Caco-2 (cell line): ENCODE measurements around the gene BTNL3. TPM values are rescaled to one million over a fixed set of nuclear protein-coding genes. Genes with fewer than 3 reads are reported as not detected.

Experiments
- BruUV-seq: library from RNA; stranded (reverse); fragments of 400-500 nt; replicated peaks from 2 replicates; lab custom pipeline; 2021; lab: Mats Ljungman, UMichigan
- CTCF ChIA-PET: fragments of 300-600 bp; sonication (Branson Sonifier 250); formaldehyde crosslinking; loops from one replicate; lab custom pipeline; 2022; ENCODE audit warnings: antibody characterized with exemption; lab: Charles Lee
- POLR2A ChIA-PET: fragments of 300-600 bp; sonication (Branson Sonifier 250); formaldehyde crosslinking; loops from one replicate; lab custom pipeline; 2022; ENCODE audit warnings: antibody characterized with exemption; lab: Charles Lee
- DNase-seq, 2 experiments: peaks; one replicate each; pipeline versions ENCODE4 v3.0.0 to v3.0.0-alpha.2; 2020 to 2022
- H3K27me3 ChIP-seq: replicated peaks from 2 replicates; pipeline ENCODE4 v1.6.0; 2011; ENCODE audit warnings: low read length; ENCODE audit not compliant: control insufficient read depth, insufficient read depth
- H3K36me3 ChIP-seq: 2 replicates; pipeline ENCODE4 v1.5.1; 2011; ENCODE audit warnings: low read length; ENCODE audit not compliant: control insufficient read depth, insufficient read depth
- H3K4me1 ChIP-seq: fragments of 250-450 bp; sonication (Bioruptor Pico); 2 replicates; pipeline ENCODE4 v1.5.1; 2020; ENCODE audit warnings: mild to moderate bottlenecking
- H3K4me3 ChIP-seq: 2 replicates; pipeline ENCODE4 v1.5.1; 2011; ENCODE audit warnings: low read depth, mild to moderate bottlenecking, control low read depth, low read length
- H3K9me3 ChIP-seq: fragments of 250-450 bp; sonication (Bioruptor Pico); 2 replicates; pipeline ENCODE4 v1.5.1; 2020; ENCODE audit warnings: mild to moderate bottlenecking, moderate library complexity
- H3K27ac Mint-ChIP-seq: one replicate; pipeline ENCODE4 v1.8.0; 2022; ENCODE audit warnings: mixed read lengths; ENCODE audit not compliant: unreplicated experiment
- H3K27me3 Mint-ChIP-seq: one replicate; pipeline ENCODE4 v1.8.0; 2022; ENCODE audit warnings: mixed read lengths; ENCODE audit not compliant: insufficient read depth, unreplicated experiment
- H3K36me3 Mint-ChIP-seq: one replicate; pipeline ENCODE4 v1.8.0; 2022; ENCODE audit warnings: mild to moderate bottlenecking, mixed read lengths; ENCODE audit not compliant: insufficient read depth, unreplicated experiment
- H3K4me1 Mint-ChIP-seq: one replicate; pipeline ENCODE4 v1.8.0; 2022; ENCODE audit warnings: low read depth, mixed read lengths; ENCODE audit not compliant: unreplicated experiment
- H3K4me3 Mint-ChIP-seq: one replicate; pipeline ENCODE4 v1.8.0; 2022; ENCODE audit warnings: mild to moderate bottlenecking, moderate library complexity, mixed read lengths; ENCODE audit not compliant: unreplicated experiment
- H3K9me3 Mint-ChIP-seq: one replicate; pipeline ENCODE4 v1.8.0; 2022; ENCODE audit warnings: mixed read lengths; ENCODE audit not compliant: unreplicated experiment
- CTCF ChIP-seq, 2 experiments: fragments of 200-600 bp in 1 of 2; IDR thresholded peaks; 1 replicate in 1 of 2; 2 replicates in 1 of 2; pipeline versions ENCODE4 v1.5.1 to v1.8.0; 2011 to 2022; ENCODE audit warnings: antibody characterized with exemption in 1 of 2, control low read depth in 1 of 2, inconsistent platforms in 1 of 2, low read depth in 1 of 2, low read length in 1 of 2, mild to moderate bottlenecking in 1 of 2, moderate library complexity in 1 of 2; ENCODE audit not compliant: insufficient read depth in 1 of 2, severe bottlenecking in 1 of 2, unreplicated experiment in 1 of 2
- intact Hi-C: fragments of 100-400 bp; cut with micrococcal nuclease; formaldehyde crosslinking; loops from one replicate; pipeline ENCODE4 v1.10.0; 2022; ENCODE audit not compliant: unreplicated experiment
- total RNA-seq: library from RNA; stranded (reverse); gene quantifications from 2 replicates; pipeline ENCODE4 v1.2.3, GENCODE V29; 2022

Gene BTNL3
- total RNA-seq, 1 experiment from 2014 or later, result not detected

- TF ChIP-seq CTCF (IDR thresholded peaks at IDR 0.05; ENCODE audit: insufficient read depth in 1 of 2, low read depth in 1 of 2, low read length in 1 of 2, severe bottlenecking in 1 of 2, unreplicated experiment in 1 of 2), result peak; percentile 24 to 34
- Mint-ChIP-seq H3K27ac (no peak overlapping the region), H3K36me3 (no peaks in the 10 kb centered on the region), H3K4me3 (no peak overlapping the region), H3K4me1 (no peaks in the 10 kb centered on the region), H3K9me3 (no peaks in the 10 kb centered on the region), H3K27me3 (peaks cover 5% of the 10 kb centered on the region)
- POLR2A ChIA-PET, result no interaction called here
- no peaks in the 10 kb centered on the region for H3K9me3 ChIP-seq
- DNase-seq, result peak in 1 of 2 experiments; percentile 44
- no peaks in the 10 kb centered on the region for H3K36me3 ChIP-seq
- no TSS peak for BruUV-seq
- CTCF ChIA-PET, result interaction anchor here (1.1 kb wide), 1 partner anchor 141 kb away, joined by 7 read pairs; no protein-coding TSS in a partner anchor
- intact Hi-C loops, result loop anchor here (5.0 kb wide), 1 partner anchor 256 kb away; no protein-coding TSS in a partner anchor
- no peak overlapping the region for H3K4me3 ChIP-seq
- no peaks in the 10 kb centered on the region for H3K4me1 ChIP-seq
- no peaks in the 10 kb centered on the region for H3K27me3 ChIP-seq
Measured at GRCh38 chr5:181043285-181044092, 54.8 kb downstream of the BTNL3 start.

GRCh38 chr5:181044093-181044599 is 55.5 kb downstream of the BTNL3 start:
- intact Hi-C loops, result loop anchor here (5.0 kb wide), 1 partner anchor 257 kb away; no protein-coding TSS in a partner anchor
- Mint-ChIP-seq H3K4me1 (no peaks in the 10 kb centered on the region), H3K27me3 (peaks cover 6% of the 10 kb centered on the region), H3K9me3 (no peaks in the 10 kb centered on the region), H3K36me3 (no peaks in the 10 kb centered on the region), H3K4me3 (no peak overlapping the region), H3K27ac (no peak overlapping the region)
- POLR2A ChIA-PET, result no interaction called here
- Histone ChIP-seq H3K4me3 (no peak overlapping the region), H3K9me3 (no peaks in the 10 kb centered on the region), H3K4me1 (no peaks in the 10 kb centered on the region), H3K27me3 (no peaks in the 10 kb centered on the region), H3K36me3 (no peaks in the 10 kb centered on the region)
- no TSS peak for BruUV-seq
- no peak for TF ChIP-seq CTCF (IDR thresholded peaks at IDR 0.05; ENCODE audit: insufficient read depth in 1 of 2, low read depth in 1 of 2, low read length in 1 of 2, severe bottlenecking in 1 of 2, unreplicated experiment in 1 of 2)
- no peak for DNase-seq
- CTCF ChIA-PET, result interaction anchor here (1.1 kb wide), 1 partner anchor 141 kb away, joined by 7 read pairs; no protein-coding TSS in a partner anchor

DNA sequence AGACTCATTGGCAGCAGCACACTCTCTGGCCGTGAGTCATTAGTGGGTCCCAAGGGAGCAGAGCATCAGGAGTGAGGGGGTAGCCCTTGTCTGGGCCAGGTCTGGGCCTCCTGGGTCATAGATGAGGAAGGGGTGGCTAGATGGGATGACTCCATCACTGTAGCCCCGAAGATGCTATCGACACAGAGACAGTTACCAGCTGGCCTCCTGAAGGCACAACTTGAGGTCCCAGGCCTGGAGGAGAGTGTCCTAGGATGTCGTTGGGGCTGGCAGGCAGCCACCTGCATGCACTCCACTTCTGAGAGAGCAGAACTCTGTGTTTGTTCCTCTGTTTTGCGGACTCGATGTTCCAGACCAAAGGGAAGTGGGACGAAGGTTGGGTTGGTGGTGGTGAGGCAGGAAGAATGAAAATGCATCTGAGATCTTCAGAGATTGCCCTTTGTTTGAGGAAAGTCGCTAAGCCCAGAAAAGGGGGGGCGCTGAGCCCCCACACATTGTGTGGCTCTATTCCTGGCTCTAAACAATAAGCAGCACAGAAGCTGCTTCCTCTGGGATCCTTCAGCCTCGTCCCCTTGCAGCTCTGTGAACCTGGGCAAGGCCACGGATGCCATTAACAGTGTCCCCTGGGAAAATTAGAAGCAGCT is 56.1 kb downstream of the BTNL3 start:
- no peak for TF ChIP-seq CTCF (IDR thresholded peaks at IDR 0.05; ENCODE audit: insufficient read depth in 1 of 2, low read depth in 1 of 2, low read length in 1 of 2, severe bottlenecking in 1 of 2, unreplicated experiment in 1 of 2)
- Histone ChIP-seq H3K4me1 (no peaks in the 10 kb centered on the region), H3K27me3 (no peaks in the 10 kb centered on the region), H3K4me3 (no peak overlapping the region), H3K36me3 (no peaks in the 10 kb centered on the region), H3K9me3 (no peaks in the 10 kb centered on the region)
- no peak for DNase-seq
- H3K9me3 Mint-ChIP-seq, result no peaks in the 10 kb centered on the region
- H3K4me1 Mint-ChIP-seq, result no peaks in the 10 kb centered on the region
- intact Hi-C loops, result loop anchor here (5.0 kb wide), 1 partner anchor 257 kb away; no protein-coding TSS in a partner anchor
- ChIA-PET CTCF (no interaction called here), POLR2A (no interaction called here)
- peaks cover 10% of the 10 kb centered on the region for H3K27me3 Mint-ChIP-seq
- H3K27ac Mint-ChIP-seq, result no peak overlapping the region
- H3K4me3 Mint-ChIP-seq, result no peak overlapping the region
- H3K36me3 Mint-ChIP-seq, result no peaks in the 10 kb centered on the region
- BruUV-seq, result no TSS peak
